ENCODE measurements around the gene ORMDL3. TPM values are rescaled to one million over a fixed set of nuclear protein-coding genes. Genes with fewer than 3 reads are reported as not detected.

Gene ORMDL3
- polyA plus RNA-seq, 2 of the 4 experiments (the other 2 are of a cell fraction) = 26.9 to 52.1 TPM

DNA sequence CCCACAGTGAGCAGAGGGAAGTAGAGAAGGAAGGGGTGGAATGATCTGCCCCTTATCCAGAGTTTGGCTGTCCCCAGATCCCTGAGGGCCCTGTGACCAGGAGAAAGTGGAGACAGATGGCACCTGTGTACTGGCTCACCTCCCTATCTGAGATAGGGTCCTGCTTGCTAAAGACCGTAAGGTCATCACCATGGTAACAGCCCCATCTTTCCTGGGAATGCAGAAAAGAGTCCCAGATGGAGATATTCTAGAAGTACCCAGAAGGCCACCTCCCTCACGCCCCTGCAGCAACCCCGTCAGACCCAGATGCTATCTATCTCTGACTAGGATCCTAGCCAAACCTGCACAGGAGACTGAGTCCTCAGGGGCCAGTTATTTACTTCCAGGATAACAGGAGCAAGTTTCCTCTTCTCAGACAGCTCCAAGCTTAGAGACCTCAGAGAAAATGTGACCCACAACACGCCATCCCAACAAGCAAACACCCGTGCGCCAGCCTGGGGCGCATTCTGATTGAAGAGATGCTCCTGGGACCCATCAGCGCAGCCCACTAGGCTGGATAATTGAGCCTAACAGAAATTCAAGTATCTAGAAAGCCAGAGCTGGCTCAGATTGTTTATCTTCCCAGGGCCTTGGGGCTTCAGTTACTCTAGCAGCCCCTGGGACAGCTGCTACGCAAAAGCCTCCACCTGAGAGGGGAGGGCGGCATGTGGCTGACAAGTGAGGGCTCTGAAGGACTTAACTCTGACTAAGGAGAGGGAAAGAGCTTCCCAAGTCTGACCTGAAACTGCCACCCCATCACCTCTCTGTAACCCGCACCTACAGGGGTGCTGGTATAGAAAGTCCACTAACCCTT lies 1.9 kb downstream of the ORMDL3 start:
- DNase-seq (ENCODE audit: low read depth in 1 of 2, low spot score in 1 of 2) (no peak), ATAC-seq (no peak), FAIRE-seq (no peak)
- Histone ChIP-seq H3K4me1 (peaks cover 41% of the 10 kb centered on the region), H3K4me2 (peak overlapping the region; percentile 85; the same call in 1 of the 3 replicates), H3K4me3 (no peak overlapping the region), H3K27ac (no peak overlapping the region), H3K9me3 (no peaks in the 10 kb centered on the region)
- POLR2A ChIA-PET = no interaction called here
- WGBS (ENCODE audit: missing lambda C conversion rate) = 89% methylated on average over 11 of the region's 11 CpGs
- TF ChIP-seq, protein P1, sequence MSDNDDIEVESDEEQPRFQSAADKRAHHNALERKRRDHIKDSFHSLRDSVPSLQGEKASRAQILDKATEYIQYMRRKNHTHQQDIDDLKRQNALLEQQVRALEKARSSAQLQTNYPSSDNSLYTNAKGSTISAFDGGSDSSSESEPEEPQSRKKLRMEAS (IDR thresholded peaks at IDR 0.05) = no peak
- TF ChIP-seq HEYL (CRISPR knock-in tag; IDR thresholded peaks at IDR 0.05) (no peak), E2F6 (IDR thresholded peaks at IDR 0.05; ENCODE audit: borderline replicate concordance, low read depth) (no peak), CBX8 (IDR thresholded peaks at IDR 0.05) (no peak), RCOR1 (IDR thresholded peaks at IDR 0.05; ENCODE audit: low read depth, low read length) (no peak), POLR2AphosphoS2 (conservative IDR thresholded peaks at IDR 0.05; ENCODE audit: low read length) (no peak), NR3C1 (IDR thresholded peaks at IDR 0.05) (no peak), CBX2 (IDR thresholded peaks at IDR 0.05; ENCODE audit: borderline replicate concordance, low read depth) (no peak), RFX5 (IDR thresholded peaks at IDR 0.05) (no peak), PHF8 (IDR thresholded peaks at IDR 0.05; ENCODE audit: borderline replicate concordance, low read depth) (no peak), HMGXB4 (CRISPR knock-in tag; IDR thresholded peaks at IDR 0.05; ENCODE audit: borderline replicate concordance) (no peak), RAD21 (conservative IDR thresholded peaks at IDR 0.05 in 1 of 2, IDR thresholded peaks at IDR 0.05 in 1 of 2) (no peak), CEBPB (IDR thresholded peaks at IDR 0.05) (no peak), POLR2A (IDR thresholded peaks at IDR 0.05; ENCODE audit: low read length) (no peak), ZNF302 (CRISPR knock-in tag; IDR thresholded peaks at IDR 0.05) (no peak), CTCF (IDR thresholded peaks at IDR 0.05) (no peak)
- TF ChIP-seq, protein P2, sequence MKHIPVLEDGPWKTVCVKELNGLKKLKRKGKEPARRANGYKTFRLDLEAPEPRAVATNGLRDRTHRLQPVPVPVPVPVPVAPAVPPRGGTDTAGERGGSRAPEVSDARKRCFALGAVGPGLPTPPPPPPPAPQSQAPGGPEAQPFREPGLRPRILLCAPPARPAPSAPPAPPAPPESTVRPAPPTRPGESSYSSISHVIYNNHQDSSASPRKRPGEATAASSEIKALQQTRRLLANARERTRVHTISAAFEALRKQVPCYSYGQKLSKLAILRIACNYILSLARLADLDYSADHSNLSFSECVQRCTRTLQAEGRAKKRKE (CRISPR knock-in tag; IDR thresholded peaks at IDR 0.05; ENCODE audit: low read depth) = no peak
- CTCF ChIA-PET = interaction anchor here (0.9 to 4.0 kb wide), 4 partner anchors 14 to 172 kb away, joined by 3 to 18 read pairs (median 4); partner anchors contain the start of gene PSMD3

DNA sequence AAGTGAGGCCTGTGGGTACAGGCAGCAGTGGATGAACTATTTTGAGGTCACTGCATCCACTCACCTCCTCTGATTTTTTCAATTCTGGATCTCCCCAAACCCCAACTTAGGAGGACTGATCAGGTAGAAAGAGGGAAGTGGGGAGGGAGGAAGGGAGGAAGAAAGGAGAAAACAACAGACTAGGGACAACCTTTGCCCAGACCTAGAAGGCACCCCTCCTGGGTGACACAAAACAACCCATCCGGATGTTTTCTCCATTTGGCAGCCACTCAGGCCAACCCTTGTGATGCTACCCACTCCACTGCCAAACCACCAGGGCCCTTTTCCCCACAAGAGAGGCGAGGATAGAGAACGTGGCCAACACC lies 2.7 kb downstream of the ORMDL3 start:
- POLR2A ChIA-PET = no interaction called here

More for the DNA sequence above, 2.7 kb downstream of the ORMDL3 start:
- DNase-seq (ENCODE audit: low read depth in 1 of 2, low spot score in 1 of 2) (no peak), ATAC-seq (no peak), FAIRE-seq (no peak)
- 87% methylated on average over 3 of the region's 3 CpGs for WGBS (ENCODE audit: missing lambda C conversion rate)
- TF ChIP-seq RNF2 (IDR thresholded peaks at IDR 0.05; ENCODE audit: borderline replicate concordance, low read depth) = no peak
- TF ChIP-seq CTCF (IDR thresholded peaks at IDR 0.05) = no peak
- TF ChIP-seq SREBF2 (IDR thresholded peaks at IDR 0.05) = no peak
- TF ChIP-seq HOXA7 (CRISPR knock-in tag; IDR thresholded peaks at IDR 0.05) = no peak
- no peak for TF ChIP-seq HOXB5 (CRISPR knock-in tag; IDR thresholded peaks at IDR 0.05)
- TF ChIP-seq ZFP36 (IDR thresholded peaks at IDR 0.05; ENCODE audit: borderline replicate concordance, partially characterized antibody) = no peak
- no peaks in the 10 kb centered on the region for H3K9me3 ChIP-seq
- CTCF ChIA-PET = interaction anchor here (4.0 kb wide), 1 partner anchor 15 kb away, joined by 18 read pairs; no protein-coding TSS in a partner anchor
- H3K4me3 ChIP-seq = no peak overlapping the region
- peaks cover 33% of the 10 kb centered on the region for H3K4me1 ChIP-seq
- H3K27ac ChIP-seq = no peak overlapping the region
- H3K4me2 ChIP-seq = no peak overlapping the region

Measured in A549 (cell line).